Endothelial cell of umbilical vein (primary cell): ENCODE measurements around the gene PFKFB4. TPM values are rescaled to one million over a fixed set of nuclear protein-coding genes. Genes with fewer than 3 reads are reported as not detected.

Experiments used
- BruUV-seq: library from RNA; stranded (reverse); fragments of 400-500 nt; replicated peaks from 2 replicates; lab custom pipeline; 2021; lab: Mats Ljungman, UMichigan
- CTCF ChIA-PET: fragments of 300-600, 350-600 bp; sonication (Branson Sonifier 250); formaldehyde crosslinking; loops from one replicate; lab custom pipeline; 2021; ENCODE audit warnings: antibody characterized with exemption, inconsistent platforms; lab: Charles Lee
- POLR2A ChIA-PET: fragments of 300-600, 350-600 bp; sonication (Branson Sonifier 250); formaldehyde crosslinking; loops from one replicate; lab custom pipeline; 2021; ENCODE audit warnings: antibody characterized with exemption, inconsistent platforms; lab: Charles Lee
- DNase-seq: peaks from one replicate; pipeline ENCODE4 v3.0.0-alpha.2; 2011; ENCODE audit warnings: low read depth, low spot score
- FAIRE-seq: peaks from 2 replicates; lab custom pipeline; 2011; peaks lifted over from hg19 to GRCh38; lab: Jason Lieb, UNC
- H2AFZ ChIP-seq: 2 replicates; pipeline ENCODE4 v1.6.0; 2012; ENCODE audit warnings: low read depth, low read length, control low read depth, inconsistent platforms
- H3K27ac ChIP-seq: 2 replicates; pipeline ENCODE4 v1.5.1; 2011; ENCODE audit warnings: low read depth, mild to moderate bottlenecking, control low read depth, low read length, moderate library complexity; ENCODE audit not compliant: insufficient read depth
- H3K27me3 ChIP-seq, 2 experiments: 2 replicates each; pipeline versions ENCODE4 v1.6.0 to v1.6.1; 2011; ENCODE audit warnings: low read length in 2 of 2, mixed read lengths in 1 of 2; ENCODE audit not compliant: control insufficient read depth in 2 of 2, insufficient read depth in 2 of 2
- H3K36me3 ChIP-seq, 2 experiments: 2 replicates in 1 of 2; 3 replicates in 1 of 2; pipeline ENCODE4 v1.5.1; 2011; ENCODE audit warnings: low read length in 2 of 2, mild to moderate bottlenecking in 1 of 2, moderate library complexity in 1 of 2; ENCODE audit not compliant: control insufficient read depth in 2 of 2, insufficient read depth in 2 of 2; ENCODE audit errors: extremely low read depth in 1 of 2
- H3K4me1 ChIP-seq: 3 replicates; pipeline ENCODE4 v1.5.1; 2011; ENCODE audit warnings: mild to moderate bottlenecking, low read length; ENCODE audit not compliant: control insufficient read depth, insufficient read depth; ENCODE audit errors: extremely low read depth
- H3K4me2 ChIP-seq: 2 replicates; pipeline ENCODE4 v1.6.1; 2011; ENCODE audit warnings: low read length, control low read depth, mixed read lengths; ENCODE audit not compliant: insufficient read depth
- H3K4me3 ChIP-seq, 3 experiments: fragments of 200-600 bp in 1 of 3; sonication (generic), shearing (Covaris generic) in 1 of 3; replicated peaks in 1 of 3; 2 replicates each; pipeline ENCODE4 v1.5.1; 2011 to 2016; ENCODE audit warnings: control low read depth in 3 of 3, low read length in 3 of 3, mild to moderate bottlenecking in 2 of 3, inconsistent platforms in 1 of 3, low read depth in 1 of 3, moderate library complexity in 1 of 3; ENCODE audit not compliant: insufficient read depth in 1 of 3
- H3K79me2 ChIP-seq: 2 replicates; pipeline ENCODE4 v1.6.0; 2012; ENCODE audit warnings: low read length, inconsistent platforms; ENCODE audit not compliant: control insufficient read depth, insufficient read depth
- H3K9ac ChIP-seq: replicated peaks from 2 replicates; pipeline ENCODE3; 2011; ENCODE audit warnings: low read length, control low read depth; ENCODE audit not compliant: insufficient read depth; ENCODE audit errors: extremely low read depth
- H3K9me1 ChIP-seq: replicated peaks from 3 replicates; pipeline ENCODE4 v1.6.0; 2011; ENCODE audit warnings: mild to moderate bottlenecking, low read length; ENCODE audit not compliant: control insufficient read depth, insufficient read depth; ENCODE audit errors: extremely low read depth
- H3K9me3 ChIP-seq: replicated peaks from 2 replicates; pipeline ENCODE4 v1.5.1; 2012; ENCODE audit warnings: low read length, inconsistent platforms; ENCODE audit not compliant: control insufficient read depth, insufficient read depth
- H4K20me1 ChIP-seq: replicated peaks from 2 replicates; pipeline ENCODE3; 2011; ENCODE audit warnings: mild to moderate bottlenecking, low read length; ENCODE audit not compliant: control insufficient read depth, insufficient read depth; ENCODE audit errors: extremely low read depth
- EZH2 ChIP-seq: IDR thresholded peaks from 2 replicates; pipeline ENCODE4 v1.6.1; 2012; ENCODE audit warnings: borderline replicate concordance, low read depth, mild to moderate bottlenecking, moderate library complexity, low read length, inconsistent platforms; ENCODE audit not compliant: severe bottlenecking
- FOS ChIP-seq: IDR thresholded peaks from 2 replicates; pipeline ENCODE4 v1.6.1; 2011; ENCODE audit warnings: mild to moderate bottlenecking, low read length, moderate library complexity, borderline replicate concordance; ENCODE audit not compliant: insufficient read depth
- GATA2 ChIP-seq: IDR thresholded peaks from 2 replicates; pipeline ENCODE4 v1.7.0; 2011; ENCODE audit warnings: low read depth, mild to moderate bottlenecking, moderate library complexity, mixed read lengths, low read length; ENCODE audit not compliant: insufficient read length, insufficient read depth
- JUN ChIP-seq: IDR thresholded peaks from 2 replicates; pipeline ENCODE4 v1.6.1; 2011; ENCODE audit warnings: borderline replicate concordance, low read depth; ENCODE audit not compliant: insufficient read length, insufficient read depth
- MYC ChIP-seq: IDR thresholded peaks from one replicate; pipeline ENCODE4 v1.6.1; 2011; ENCODE audit warnings: mild to moderate bottlenecking, low read depth, low read length
- POLR2A ChIP-seq: IDR thresholded peaks from 2 replicates; pipeline ENCODE4 v1.6.1; 2012; ENCODE audit warnings: low read depth, mild to moderate bottlenecking, control low read depth, low read length
- POLR2AphosphoS5 ChIP-seq: IDR thresholded peaks from 2 replicates; pipeline ENCODE4 v1.6.1; 2012; ENCODE audit warnings: low read depth, mild to moderate bottlenecking, control low read depth, low read length, moderate library complexity; ENCODE audit not compliant: insufficient read depth
- dilution Hi-C: fragments of 300-500 bp; cut with MboI; formaldehyde crosslinking; loops from one replicate; pipeline ENCODE4 v1.15.0; 2019; ENCODE audit warnings: low sequenced_read_pairs; ENCODE audit not compliant: extremely low pct_ligation_motif_present
- intact Hi-C: fragments of 100-400 bp; cut with micrococcal nuclease; formaldehyde crosslinking; loops from one replicate; pipeline ENCODE4 v1.10.0; 2022
- polyA plus RNA-seq, 4 experiments: library from polyadenylated mRNA; depleted of rRNA in 3 of 4; stranded (reverse) in 3 of 4; unstranded in 1 of 4; fragments of >200 nt; gene quantifications; 2 replicates each; pipeline versions ENCODE4 v1.2.1 to v1.2.3, GENCODE V29; 2011 to 2012; ENCODE audit warnings: missing spikeins in 1 of 4
- total RNA-seq: library from RNA; stranded (reverse); gene quantifications from 2 replicates; pipeline ENCODE4 v1.2.3, GENCODE V29; 2021
- TF ChIP-seq, protein P1 (sequence below): IDR thresholded peaks from 2 replicates; pipeline ENCODE4 v1.6.1; 2011; ENCODE audit not compliant: insufficient read depth, insufficient read length
- TF ChIP-seq, protein P2 (sequence below), 2 donors: IDR thresholded peaks; 1 replicate in 1 of 2; 2 replicates in 1 of 2; pipeline ENCODE4 v1.5.1; 2011; ENCODE audit warnings: low read length in 2 of 2, mild to moderate bottlenecking in 2 of 2, moderate library complexity in 2 of 2, control low read depth in 1 of 2, inconsistent platforms in 1 of 2, low read depth in 1 of 2; ENCODE audit not compliant: insufficient read depth in 1 of 2; ENCODE audit errors: extremely low read depth in 1 of 2

The PFKFB4 gene
- total and polyA plus RNA-seq, 2 donors (not counting 3 experiments of a cell fraction or from before 2014, with no cell fraction given), result 4.0 to 4.2 TPM

DNA sequence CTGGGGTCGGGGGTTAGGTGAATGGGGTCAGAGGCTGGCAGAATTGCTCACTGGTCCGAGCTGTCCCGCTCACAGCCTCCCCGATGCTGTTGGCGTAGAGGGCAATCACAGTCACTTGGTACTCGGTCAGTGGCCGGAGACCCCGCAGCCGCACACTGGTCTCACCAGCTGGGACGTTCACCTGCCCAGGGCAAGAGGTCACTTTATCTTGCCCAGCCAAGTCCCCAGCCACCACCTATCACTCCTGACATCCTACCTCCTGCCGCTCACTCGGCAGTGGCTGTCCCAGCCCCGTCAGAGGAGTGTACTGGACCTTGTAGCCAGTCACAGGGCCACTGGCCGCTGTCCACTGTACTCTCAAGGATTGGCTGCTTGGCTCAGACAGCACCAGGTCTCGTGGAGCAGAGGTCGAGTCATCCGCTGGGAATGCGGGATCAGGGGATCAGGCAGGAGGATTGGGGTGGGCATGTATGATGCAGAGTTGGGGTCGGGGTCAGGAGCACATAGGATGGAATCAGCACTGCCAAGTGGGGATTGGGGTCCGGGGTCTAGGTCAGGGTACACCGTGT lies 36.0 kb upstream of the PFKFB4 start:
- TF ChIP-seq JUN, result no peak
- no peak overlapping the region for H3K4me2 ChIP-seq
- no peak for FAIRE-seq
- H3K27ac ChIP-seq, result no peak overlapping the region
- no peak overlapping the region for H3K9ac ChIP-seq
- peaks cover 9 to 11% of the 10 kb centered on the region in 2 experiments for H3K27me3 ChIP-seq
- ChIA-PET CTCF (interaction anchor here (1.4 kb wide), 1 partner anchor 9 kb away, joined by 3 read pairs; no protein-coding TSS in a partner anchor), POLR2A (no interaction called here)
- no peaks in the 10 kb centered on the region for H3K9me3 ChIP-seq
- BruUV-seq, result no TSS peak
- H3K9me1 ChIP-seq, result no peaks in the 10 kb centered on the region
- no peaks in the 10 kb centered on the region for H3K36me3 ChIP-seq
- H3K4me3 ChIP-seq, result no peak overlapping the region
- no peak for DNase-seq
- intact Hi-C loops (no loop called here), dilution Hi-C loops (no loop called here)
- peaks cover 6% of the 10 kb centered on the region for H3K4me1 ChIP-seq
- H4K20me1 ChIP-seq, result no peaks in the 10 kb centered on the region
- no peaks in the 10 kb centered on the region for H3K79me2 ChIP-seq
- no peak overlapping the region for H2AFZ ChIP-seq

DNA sequence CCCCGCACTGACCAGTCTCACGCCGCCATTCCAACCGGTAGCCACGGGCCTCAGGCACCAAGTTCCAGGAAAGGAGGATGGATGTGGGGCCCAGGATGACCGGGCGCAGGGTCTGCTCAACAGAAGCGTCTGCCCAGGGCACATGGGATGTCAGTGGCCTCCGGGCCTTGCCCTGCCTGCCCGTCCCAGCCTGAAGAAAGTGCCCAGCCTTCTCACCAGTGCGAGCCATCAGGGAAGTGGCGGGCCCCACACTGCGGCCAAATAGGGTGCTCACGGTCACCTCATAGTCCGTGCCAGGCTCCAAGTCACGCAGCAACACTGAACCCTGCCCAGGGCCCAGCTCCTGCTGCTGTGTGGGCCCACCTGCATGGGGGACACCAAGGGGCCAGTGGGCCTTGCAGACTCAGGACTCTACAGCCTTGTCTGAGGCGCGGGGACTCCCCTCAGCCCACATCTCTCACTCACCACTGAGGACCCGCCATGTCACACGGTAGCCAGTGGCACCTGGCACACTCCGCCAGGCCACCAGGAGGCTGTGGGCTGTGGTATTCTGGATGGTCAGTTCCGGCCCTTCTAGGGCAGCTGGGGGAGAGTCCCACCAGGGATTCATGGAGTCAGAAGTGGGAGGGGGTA lies 35.4 kb upstream of the PFKFB4 start:
- Histone ChIP-seq H2AFZ (no peak overlapping the region), H3K36me3 (no peaks in the 10 kb centered on the region), H3K4me2 (no peak overlapping the region), H4K20me1 (no peaks in the 10 kb centered on the region), H3K27me3 (peaks cover 9 to 11% of the 10 kb centered on the region in 2 experiments), H3K4me1 (peaks cover 6% of the 10 kb centered on the region), H3K4me3 (no peak overlapping the region), H3K79me2 (no peaks in the 10 kb centered on the region), H3K9ac (no peak overlapping the region), H3K27ac (no peak overlapping the region), H3K9me3 (no peaks in the 10 kb centered on the region), H3K9me1 (no peaks in the 10 kb centered on the region)
- intact Hi-C loops (no loop called here), dilution Hi-C loops (no loop called here)
- BruUV-seq, result no TSS peak
- TF ChIP-seq POLR2AphosphoS5 (no peak), EZH2 (no peak), FOS (no peak), GATA2 (no peak), POLR2A (no peak), MYC (no peak), JUN (no peak)
- TF ChIP-seq, protein P1, sequence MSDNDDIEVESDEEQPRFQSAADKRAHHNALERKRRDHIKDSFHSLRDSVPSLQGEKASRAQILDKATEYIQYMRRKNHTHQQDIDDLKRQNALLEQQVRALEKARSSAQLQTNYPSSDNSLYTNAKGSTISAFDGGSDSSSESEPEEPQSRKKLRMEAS, result no peak
- TF ChIP-seq, protein P2, sequence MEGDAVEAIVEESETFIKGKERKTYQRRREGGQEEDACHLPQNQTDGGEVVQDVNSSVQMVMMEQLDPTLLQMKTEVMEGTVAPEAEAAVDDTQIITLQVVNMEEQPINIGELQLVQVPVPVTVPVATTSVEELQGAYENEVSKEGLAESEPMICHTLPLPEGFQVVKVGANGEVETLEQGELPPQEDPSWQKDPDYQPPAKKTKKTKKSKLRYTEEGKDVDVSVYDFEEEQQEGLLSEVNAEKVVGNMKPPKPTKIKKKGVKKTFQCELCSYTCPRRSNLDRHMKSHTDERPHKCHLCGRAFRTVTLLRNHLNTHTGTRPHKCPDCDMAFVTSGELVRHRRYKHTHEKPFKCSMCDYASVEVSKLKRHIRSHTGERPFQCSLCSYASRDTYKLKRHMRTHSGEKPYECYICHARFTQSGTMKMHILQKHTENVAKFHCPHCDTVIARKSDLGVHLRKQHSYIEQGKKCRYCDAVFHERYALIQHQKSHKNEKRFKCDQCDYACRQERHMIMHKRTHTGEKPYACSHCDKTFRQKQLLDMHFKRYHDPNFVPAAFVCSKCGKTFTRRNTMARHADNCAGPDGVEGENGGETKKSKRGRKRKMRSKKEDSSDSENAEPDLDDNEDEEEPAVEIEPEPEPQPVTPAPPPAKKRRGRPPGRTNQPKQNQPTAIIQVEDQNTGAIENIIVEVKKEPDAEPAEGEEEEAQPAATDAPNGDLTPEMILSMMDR (IDR thresholded peaks at IDR 0.05; ENCODE audit: extremely low read depth in 1 of 2, insufficient read depth in 1 of 2, low read depth in 1 of 2, low read length in 2 of 2), result no peak
- no peak for DNase-seq
- ChIA-PET POLR2A (no interaction called here), CTCF (no interaction called here)
- FAIRE-seq, result no peak
